SU-DHL-6 (cell line): ENCODE measurements around the gene PRDM16.

Experiments used
- H2AFZ ChIP-seq: fragments of 200-600 bp; sonication (generic); 2 replicates; pipeline ENCODE4 v1.6.1; 2014; ENCODE audit warnings: low read depth, mild to moderate bottlenecking, moderate library complexity, mixed read lengths, antibody characterized with exemption, low read length; ENCODE audit not compliant: severe bottlenecking
- H3F3A ChIP-seq: fragments of 200-600 bp; shearing (Covaris generic); 2 replicates; pipeline ENCODE4 v1.6.0; 2016; ENCODE audit warnings: antibody characterized with exemption, mild to moderate bottlenecking; ENCODE audit not compliant: insufficient read depth
- H3K27ac ChIP-seq: fragments of 200-600 bp; sonication (generic); 2 replicates; pipeline ENCODE4 v1.5.1; 2016; ENCODE audit warnings: low read depth, mild to moderate bottlenecking, low read length, moderate library complexity, mixed read lengths
- H3K27me3 ChIP-seq: fragments of 200-600 bp; sonication (generic), shearing (Covaris generic); 2 replicates; pipeline ENCODE4 v1.6.0; 2014; ENCODE audit warnings: mild to moderate bottlenecking, low read length
- H3K36me3 ChIP-seq: fragments of 200-600 bp; sonication (generic); 2 replicates; pipeline ENCODE4 v1.6.1; 2014; ENCODE audit warnings: mild to moderate bottlenecking, low read length, mixed read lengths
- H3K4me2 ChIP-seq: fragments of 300-600, 200-600 bp; shearing (Covaris generic), sonication (generic); 2 replicates; pipeline ENCODE4 v1.6.0; 2014; ENCODE audit warnings: low read length, low read depth, mild to moderate bottlenecking; ENCODE audit not compliant: poor library complexity, severe bottlenecking
- H3K4me3 ChIP-seq: fragments of 200-600 bp; sonication (generic); 2 replicates; pipeline ENCODE4 v1.5.1; 2014; ENCODE audit warnings: antibody characterized with exemption, low read length, mild to moderate bottlenecking, mixed read lengths; ENCODE audit not compliant: insufficient read depth, poor library complexity, severe bottlenecking
- H3K79me2 ChIP-seq: fragments of 200-600 bp; sonication (generic); 2 replicates; pipeline ENCODE4 v1.6.1; 2014; ENCODE audit warnings: mild to moderate bottlenecking, low read length, moderate library complexity; ENCODE audit not compliant: insufficient read depth
- H3K9ac ChIP-seq: fragments of 200-600 bp; sonication (generic); 2 replicates; pipeline ENCODE4 v1.7.0; 2014; ENCODE audit warnings: mild to moderate bottlenecking, low read length
- H3K9me2 ChIP-seq: fragments of 200-600 bp; sonication (generic); replicated peaks from 2 replicates; pipeline ENCODE4 v1.6.1; 2014; ENCODE audit warnings: low read length; ENCODE audit not compliant: insufficient read depth
- H3K9me3 ChIP-seq: fragments of 200-600 bp; sonication (generic); 2 replicates; pipeline ENCODE4 v1.6.1; 2014; ENCODE audit warnings: low read length, mixed read lengths; ENCODE audit not compliant: insufficient read depth
- H4K20me1 ChIP-seq: fragments of 200-600 bp; sonication (generic); 2 replicates; pipeline ENCODE4 v1.6.1; 2014; ENCODE audit warnings: low read depth, mild to moderate bottlenecking, antibody characterized with exemption, low read length, moderate library complexity, mixed read lengths
- CTCF ChIP-seq: fragments of 200-600 bp; sonication (generic); IDR thresholded peaks from one replicate; pipeline ENCODE4 v1.5.1; 2017; ENCODE audit warnings: antibody characterized with exemption, mild to moderate bottlenecking, low read length, moderate library complexity; ENCODE audit not compliant: insufficient read depth, poor library complexity, severe bottlenecking
- EZH2phosphoT487 ChIP-seq: fragments of 200-600 bp; sonication (generic), shearing (Covaris generic); conservative IDR thresholded peaks from 2 replicates; pipeline ENCODE4 v1.6.1; 2018; ENCODE audit warnings: mild to moderate bottlenecking, antibody characterized with exemption, low read length, moderate library complexity, mixed read lengths

Gene PRDM16

DNA sequence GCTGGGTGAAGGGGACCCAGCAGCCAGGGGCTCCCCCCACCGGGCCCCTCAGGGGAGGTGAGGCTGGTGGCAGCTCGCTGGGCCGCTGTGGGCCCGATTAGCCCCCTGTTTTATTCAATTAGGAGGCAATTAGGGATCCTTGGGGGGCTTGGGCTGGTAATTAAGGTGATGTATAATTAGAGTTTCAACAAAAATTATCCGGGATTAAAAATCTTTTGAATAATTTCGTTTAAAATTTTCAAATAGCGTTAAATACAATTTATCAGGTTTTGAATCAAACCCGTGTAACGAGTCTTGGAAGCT, 4.1 kb downstream of the PRDM16 start:
- no peaks in the 10 kb centered on the region for H4K20me1 ChIP-seq
- H3F3A ChIP-seq = no peaks in the 10 kb centered on the region
- no peaks in the 10 kb centered on the region for H3K79me2 ChIP-seq
- H3K9ac ChIP-seq = no peak overlapping the region
- no peak overlapping the region for H2AFZ ChIP-seq
- H3K4me2 ChIP-seq = no peak overlapping the region
- H3K27me3 ChIP-seq = no peaks in the 10 kb centered on the region
- no peaks in the 10 kb centered on the region for H3K9me2 ChIP-seq
- no peak overlapping the region for H3K4me3 ChIP-seq
- no peak overlapping the region for H3K27ac ChIP-seq
- TF ChIP-seq CTCF = no peak
- no peak for TF ChIP-seq EZH2phosphoT487
- H3K36me3 ChIP-seq = no peaks in the 10 kb centered on the region
- no peaks in the 10 kb centered on the region for H3K9me3 ChIP-seq

DNA sequence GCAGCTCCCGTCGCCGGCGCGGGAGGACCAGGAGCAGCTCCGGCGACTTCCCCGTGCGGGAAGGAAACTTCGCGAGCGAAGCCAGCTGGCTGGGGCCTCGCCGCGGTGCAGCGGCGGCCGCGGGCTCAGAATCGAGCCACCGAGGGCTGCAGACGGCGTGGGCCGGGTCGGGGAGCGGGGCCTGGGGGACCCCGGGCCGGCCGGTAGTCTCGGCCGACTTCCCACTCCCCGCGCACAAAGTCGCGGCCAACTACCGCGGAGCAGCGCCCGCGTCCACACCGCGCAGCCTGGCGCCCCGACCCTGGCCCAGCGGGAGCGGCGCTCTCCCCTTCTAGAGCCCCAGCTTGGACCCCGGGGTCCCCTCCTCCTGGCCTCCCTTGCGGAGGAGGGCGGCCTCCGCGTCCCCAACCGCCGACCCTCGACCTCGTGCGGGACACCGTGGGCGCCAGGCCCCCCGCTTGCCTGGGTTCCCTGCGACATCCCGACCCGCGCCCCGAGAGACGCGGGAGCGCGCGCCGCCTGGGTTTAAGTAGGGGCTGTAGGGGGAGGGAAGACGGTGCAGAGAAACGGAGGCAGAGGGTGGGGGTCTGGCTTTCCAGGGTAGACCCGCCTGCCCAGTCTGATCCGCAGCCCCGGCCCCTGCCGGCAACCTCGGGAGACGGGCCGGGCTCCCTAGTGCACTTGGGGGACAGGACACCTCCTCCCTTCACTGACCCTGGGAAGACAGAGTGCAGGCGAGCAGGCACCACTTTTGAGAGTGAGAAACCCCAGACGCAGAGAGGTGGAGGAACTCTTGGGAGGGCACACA, 4.7 kb downstream of the PRDM16 start:
- H3K36me3 ChIP-seq = no peaks in the 10 kb centered on the region
- no peak for TF ChIP-seq CTCF
- no peak for TF ChIP-seq EZH2phosphoT487
- no peaks in the 10 kb centered on the region for H3K79me2 ChIP-seq
- H3K9me2 ChIP-seq = no peaks in the 10 kb centered on the region
- no peaks in the 10 kb centered on the region for H3F3A ChIP-seq
- H2AFZ ChIP-seq = no peak overlapping the region
- H3K27me3 ChIP-seq = no peaks in the 10 kb centered on the region
- H3K9ac ChIP-seq = no peak overlapping the region
- H3K27ac ChIP-seq = no peak overlapping the region
- H4K20me1 ChIP-seq = no peaks in the 10 kb centered on the region
- H3K4me2 ChIP-seq = no peak overlapping the region
- H3K4me3 ChIP-seq = no peak overlapping the region
- H3K9me3 ChIP-seq = no peaks in the 10 kb centered on the region

- no peak overlapping the region for H3K4me2 ChIP-seq
- no peak overlapping the region for H2AFZ ChIP-seq
- H3F3A ChIP-seq = no peaks in the 10 kb centered on the region
- no peak overlapping the region for H3K27ac ChIP-seq
- TF ChIP-seq EZH2phosphoT487 (no peak), CTCF (no peak)
- H3K9me3 ChIP-seq = no peaks in the 10 kb centered on the region
- no peaks in the 10 kb centered on the region for H3K27me3 ChIP-seq
- no peak overlapping the region for H3K9ac ChIP-seq
- no peak overlapping the region for H3K4me3 ChIP-seq
- H3K9me2 ChIP-seq = no peaks in the 10 kb centered on the region
- H4K20me1 ChIP-seq = no peaks in the 10 kb centered on the region
- no peaks in the 10 kb centered on the region for H3K79me2 ChIP-seq
- H3K36me3 ChIP-seq = no peaks in the 10 kb centered on the region
These were observed 5.3 kb downstream of the PRDM16 start for GRCh38 chr1:3074297-3074741.
